OCI-LY7 (cell line): ENCODE data around the gene MAP2K5. TPM values are rescaled to one million over a fixed set of nuclear protein-coding genes. Genes with fewer than 3 reads are reported as not detected.

Experiments used
- BruUV-seq: library from RNA; stranded (reverse); fragments of 400-500 nt; replicated peaks from 2 replicates; lab custom pipeline; 2021; lab: Mats Ljungman, UMichigan
- CTCF ChIA-PET: fragments of 300-600 bp; sonication (Branson Sonifier 250); formaldehyde crosslinking; loops from one replicate; lab custom pipeline; 2022; ENCODE audit warnings: antibody characterized with exemption; ENCODE audit not compliant: unreplicated experiment; lab: Charles Lee
- POLR2A ChIA-PET: fragments of 300-600 bp; sonication (Branson Sonifier 250); formaldehyde crosslinking; loops from one replicate; lab custom pipeline; 2022; ENCODE audit warnings: antibody characterized with exemption; lab: Charles Lee
- DNase-seq: peaks from one replicate; pipeline ENCODE4 v3.0.0-alpha.2; 2015; ENCODE audit warnings: low spot score
- H2AFZ ChIP-seq: fragments of 200-600 bp; sonication (generic), shearing (Covaris generic); 2 replicates; pipeline ENCODE4 v1.6.1; 2014; ENCODE audit warnings: mild to moderate bottlenecking, antibody characterized with exemption, low read length, moderate library complexity
- H3K27ac ChIP-seq: fragments of 200-600 bp; sonication (generic); 2 replicates; pipeline ENCODE4 v1.5.1; 2014; ENCODE audit warnings: mixed run types, low read depth, mild to moderate bottlenecking, moderate library complexity, low read length, inconsistent platforms; ENCODE audit not compliant: poor library complexity, severe bottlenecking
- H3K36me3 ChIP-seq: fragments of 200-600 bp; sonication (generic); 2 replicates; pipeline ENCODE4 v1.6.1; 2014; ENCODE audit warnings: mild to moderate bottlenecking, antibody characterized with exemption, low read length, moderate library complexity, mixed read lengths; ENCODE audit not compliant: insufficient read depth
- H3K4me1 ChIP-seq: fragments of 200-600 bp; sonication (generic); 2 replicates; pipeline ENCODE4 v1.5.1; 2014; ENCODE audit warnings: mild to moderate bottlenecking, low read length; ENCODE audit not compliant: insufficient read depth, poor library complexity, severe bottlenecking
- H3K4me2 ChIP-seq: fragments of 200-600 bp; sonication (generic); 2 replicates; pipeline ENCODE4 v1.6.1; 2014; ENCODE audit warnings: mild to moderate bottlenecking, low read length
- H3K4me3 ChIP-seq: fragments of 200-600 bp; sonication (generic); 2 replicates; pipeline ENCODE4 v1.5.1; 2014; ENCODE audit warnings: mild to moderate bottlenecking, low read depth, low read length; ENCODE audit not compliant: poor library complexity, severe bottlenecking
- H3K79me2 ChIP-seq: fragments of 200-600 bp; sonication (generic); 2 replicates; pipeline ENCODE4 v1.6.1; 2016; ENCODE audit warnings: low read depth, mild to moderate bottlenecking, low read length, moderate library complexity, mixed read lengths; ENCODE audit not compliant: insufficient read depth
- H3K9me2 ChIP-seq: fragments of 200-600 bp; sonication (generic); 2 replicates; pipeline ENCODE4 v1.6.1; 2016; ENCODE audit warnings: mild to moderate bottlenecking, low read length, mixed read lengths; ENCODE audit not compliant: insufficient read depth
- H3K9me3 ChIP-seq: fragments of 200-600 bp; sonication (generic); 2 replicates; pipeline ENCODE4 v1.6.1; 2014; ENCODE audit warnings: mild to moderate bottlenecking, mixed run types, low read length, mixed read lengths
- H4K20me1 ChIP-seq: fragments of 200-600 bp; sonication (generic); 2 replicates; pipeline ENCODE4 v1.6.1; 2014; ENCODE audit warnings: mild to moderate bottlenecking, antibody characterized with exemption, low read length, moderate library complexity, mixed read lengths; ENCODE audit not compliant: insufficient read depth
- CTCF ChIP-seq: fragments of 200-600 bp; sonication (generic); conservative IDR thresholded peaks from 2 replicates; pipeline ENCODE4 v1.5.1; 2014; ENCODE audit warnings: mild to moderate bottlenecking, antibody characterized with exemption, low read length, moderate library complexity, mixed read lengths
- EZH2phosphoT487 ChIP-seq: fragments of 200-600 bp; sonication (generic); IDR thresholded peaks from 2 replicates; pipeline ENCODE4 v1.6.1; 2018; ENCODE audit warnings: low read depth, borderline replicate concordance, mild to moderate bottlenecking, mixed run types, antibody characterized with exemption, low read length, moderate library complexity, mixed read lengths
- intact Hi-C: fragments of 100-400 bp; cut with micrococcal nuclease; formaldehyde crosslinking; loops from one replicate; pipeline ENCODE4 v1.10.0; 2022; ENCODE audit not compliant: unreplicated experiment
- total RNA-seq, 2 experiments: library from RNA; depleted of rRNA in 1 of 2; stranded (reverse); fragments of >200 nt in 1 of 2; shearing (Covaris generic) in 1 of 2; gene quantifications; 2 replicates each; pipeline ENCODE4 v1.2.3, GENCODE V29; 2014 to 2022

The MAP2K5 gene
- total RNA-seq, 2 experiments from 2014 or later, result 10.2 to 35.0 TPM

GRCh38 chr15:67722030-67722817, 179.7 kb downstream of the MAP2K5 start:
- H3K27ac ChIP-seq, result no peak overlapping the region
- H3K4me1 ChIP-seq, result no peaks in the 10 kb centered on the region
- no peak for DNase-seq
- H3K4me2 ChIP-seq, result no peak overlapping the region
- no TSS peak for BruUV-seq
- no peaks in the 10 kb centered on the region; the same call in 1 of the 2 replicates for H3K9me2 ChIP-seq
- ChIA-PET POLR2A (no interaction called here), CTCF (no interaction called here)
- intact Hi-C loops, result no loop called here
- H3K79me2 ChIP-seq, result no peaks in the 10 kb centered on the region
- H2AFZ ChIP-seq, result no peak overlapping the region
- no peak overlapping the region for H3K4me3 ChIP-seq
- H3K36me3 ChIP-seq, result no peaks in the 10 kb centered on the region
- H3K9me3 ChIP-seq, result no peaks in the 10 kb centered on the region
- H4K20me1 ChIP-seq, result no peaks in the 10 kb centered on the region
- TF ChIP-seq EZH2phosphoT487, result no peak
- no peak for TF ChIP-seq CTCF

GRCh38 chr15:67723294-67724024, 181.0 kb downstream of the MAP2K5 start:
- H3K9me2 ChIP-seq, result peaks cover under 1% of the 10 kb centered on the region; the same call in 1 of the 2 replicates
- no peak overlapping the region for H2AFZ ChIP-seq
- H3K36me3 ChIP-seq, result no peaks in the 10 kb centered on the region
- no peak overlapping the region for H3K4me2 ChIP-seq
- intact Hi-C loops, result no loop called here
- no TSS peak for BruUV-seq
- TF ChIP-seq CTCF, result no peak
- TF ChIP-seq EZH2phosphoT487, result no peak
- no peak for DNase-seq
- H3K27ac ChIP-seq, result no peak overlapping the region
- no peaks in the 10 kb centered on the region for H3K9me3 ChIP-seq
- H3K79me2 ChIP-seq, result no peaks in the 10 kb centered on the region
- H3K4me3 ChIP-seq, result no peak overlapping the region
- CTCF ChIA-PET, result no interaction called here
- no peaks in the 10 kb centered on the region for H3K4me1 ChIP-seq
- POLR2A ChIA-PET, result no interaction called here
- H4K20me1 ChIP-seq, result no peaks in the 10 kb centered on the region
